ENCODE measurements around the gene C11orf97. TPM values are rescaled to one million over a fixed set of nuclear protein-coding genes. Genes with fewer than 3 reads are reported as not detected.
"Not testable (repeated sequence)": the region's sequence is repeated elsewhere in the genome, so short reads cannot be mapped to it uniquely, and the experiment has no call there.

The C11orf97 gene
- not detected for total RNA-seq

GRCh38 chr11:94511932-94512781 lies at the start of gene C11orf97:
C11orf97 (plus strand) TSS chr11:94512461; CDS start chr11:94512529, 68 bp downstream.
- DNase-seq (ENCODE audit: low spot score) = peak; percentile 60

GRCh38 chr11:94469416-94469815 lies 42.8 kb upstream of the C11orf97 start:
- no peak for DNase-seq (ENCODE audit: low spot score)

GRCh38 chr11:94472916-94473799 lies 39.1 kb upstream of the C11orf97 start:
- no peak for DNase-seq (ENCODE audit: low spot score)

- DNase-seq (ENCODE audit: low spot score) = no peak
Measured at GRCh38 chr11:94477624-94478023, 34.6 kb upstream of the C11orf97 start.

- no peak for DNase-seq (ENCODE audit: low spot score)
Measured at GRCh38 chr11:94481342-94481741, 30.9 kb upstream of the C11orf97 start.

- no peak for DNase-seq (ENCODE audit: low spot score)
Measured at GRCh38 chr11:94486068-94486467, 26.2 kb upstream of the C11orf97 start.

GRCh38 chr11:94493281-94494125 lies 18.8 kb upstream of the C11orf97 start, which contains the start of the genes ANKRD49 and MRE11:
ANKRD49 (plus strand) TSS chr11:94493984; CDS start chr11:94496694, 2,710 bp downstream.
MRE11 (minus strand) TSS chr11:94493844; CDS start chr11:94492801, 1,043 bp downstream.
- DNase-seq (ENCODE audit: low spot score) = peak; percentile 98

- no peak for DNase-seq (ENCODE audit: low spot score)
Measured at GRCh38 chr11:94494126-94494680, 18.1 kb upstream of the C11orf97 start.

- DNase-seq (ENCODE audit: low spot score) = no peak
Measured at GRCh38 chr11:94500181-94500580, 12.1 kb upstream of the C11orf97 start.

- no peak for DNase-seq (ENCODE audit: low spot score)
Measured at GRCh38 chr11:94501522-94501921, 10.7 kb upstream of the C11orf97 start.

- DNase-seq (ENCODE audit: low spot score) = no peak
Measured at GRCh38 chr11:94504689-94505293, 7.5 kb upstream of the C11orf97 start.

- DNase-seq (ENCODE audit: low spot score) = not testable (repeated sequence)
Measured at GRCh38 chr11:94506513-94506912, 5.7 kb upstream of the C11orf97 start.

GRCh38 chr11:94507485-94507884 lies 4.8 kb upstream of the C11orf97 start:
- no peak for DNase-seq (ENCODE audit: low spot score)

- DNase-seq (ENCODE audit: low spot score) = no peak
Measured at GRCh38 chr11:94513091-94513490, 830 bp downstream of the C11orf97 start.

- DNase-seq (ENCODE audit: low spot score) = no peak
Measured at GRCh38 chr11:94515398-94515797, 3.1 kb downstream of the C11orf97 start.

- no peak for DNase-seq (ENCODE audit: low spot score)
Measured at GRCh38 chr11:94516725-94517124, 4.5 kb downstream of the C11orf97 start.

- no peak for DNase-seq (ENCODE audit: low spot score)
Measured at GRCh38 chr11:94518300-94518699, 6.0 kb downstream of the C11orf97 start.

- DNase-seq (ENCODE audit: low spot score) = no peak
Measured at GRCh38 chr11:94519478-94520084, 7.3 kb downstream of the C11orf97 start.

- no peak for DNase-seq (ENCODE audit: low spot score)
Measured at GRCh38 chr11:94521684-94522083, 9.4 kb downstream of the C11orf97 start.

- no peak for DNase-seq (ENCODE audit: low spot score)
Measured at GRCh38 chr11:94524341-94524740, 12.1 kb downstream of the C11orf97 start.
